HG03039 (cell line): ENCODE measurements around the gene ALCAM.

Experiments used
- ATAC-seq: cut with Tn5 transposase; IDR thresholded peaks from one replicate; pipeline ENCODE4 v1.9.1; 2021; ENCODE audit warnings: mild to moderate bottlenecking, moderate library complexity; ENCODE audit not compliant: unreplicated experiment

Gene ALCAM

DNA sequence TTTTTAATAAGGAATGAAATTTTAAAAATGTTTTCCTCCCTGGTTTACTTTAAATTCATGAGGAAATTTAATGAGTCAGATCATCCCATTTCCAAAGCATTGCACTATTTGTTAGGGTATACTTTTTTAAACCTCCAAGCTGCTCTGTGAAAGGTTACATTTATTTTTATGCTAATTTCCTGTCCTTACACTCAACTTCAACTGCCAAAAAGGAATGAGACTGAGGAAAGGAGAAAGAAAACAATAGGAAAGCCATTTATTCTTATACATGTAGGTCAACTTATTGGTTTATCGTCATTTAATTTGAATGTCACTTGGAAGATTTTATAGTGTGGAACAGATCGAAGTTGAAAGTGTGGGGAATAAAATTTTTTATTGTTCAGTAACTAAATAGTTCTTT is 104.1 kb downstream of the ALCAM start:
- no peak for ATAC-seq

DNA sequence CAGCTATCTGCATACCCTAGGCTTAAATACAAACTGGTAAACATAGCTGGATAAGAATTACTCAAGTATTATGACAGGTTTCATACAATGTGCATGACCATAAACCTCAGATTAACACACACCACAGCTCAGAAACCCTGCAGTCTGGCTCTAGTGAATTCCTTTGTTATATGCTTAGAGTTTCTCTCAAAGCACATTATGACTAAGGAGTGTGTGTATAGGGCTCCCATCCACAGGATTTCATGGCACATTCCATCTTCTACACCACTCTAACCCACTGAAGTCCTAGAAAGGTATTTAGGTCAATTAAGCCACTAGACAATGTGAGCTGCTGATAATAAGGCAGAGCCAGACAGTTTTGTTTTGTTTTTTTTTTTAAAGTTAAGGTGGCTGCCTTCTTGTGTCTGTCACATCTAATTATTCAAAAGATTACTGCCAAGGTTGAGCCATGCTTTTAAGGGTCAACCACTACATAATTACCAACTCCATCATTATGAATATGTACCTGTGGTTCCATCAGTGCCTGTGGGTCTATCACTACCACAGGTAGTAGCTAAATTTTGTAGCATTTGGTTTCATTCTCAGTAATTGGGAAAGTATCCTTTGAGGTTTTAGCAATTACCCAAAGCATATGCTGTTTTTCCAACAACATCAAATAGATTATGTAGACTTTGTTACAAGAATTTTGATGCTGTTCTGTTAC is 107.0 kb downstream of the ALCAM start:
- ATAC-seq: peak; percentile 71

DNA sequence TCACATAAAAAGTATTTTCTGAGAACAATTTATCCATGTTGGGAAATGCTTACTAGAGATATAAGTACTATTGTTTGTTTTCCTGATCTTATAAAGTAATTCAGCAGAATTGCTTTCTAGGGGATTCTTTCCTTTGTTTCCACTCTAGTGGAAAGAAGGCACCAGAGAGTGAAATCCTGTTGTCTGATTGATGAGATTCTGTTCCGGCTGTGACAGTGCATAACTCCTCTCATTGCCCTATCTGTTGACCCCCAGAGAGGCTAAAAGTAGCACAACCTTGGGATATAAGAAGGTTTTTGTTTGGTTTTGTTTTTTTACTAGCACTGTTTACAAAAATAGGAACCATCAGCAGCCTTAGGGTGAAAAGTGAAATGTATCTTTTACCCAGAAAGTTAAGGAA is 114.1 kb downstream of the ALCAM start:
- ATAC-seq: no peak

DNA sequence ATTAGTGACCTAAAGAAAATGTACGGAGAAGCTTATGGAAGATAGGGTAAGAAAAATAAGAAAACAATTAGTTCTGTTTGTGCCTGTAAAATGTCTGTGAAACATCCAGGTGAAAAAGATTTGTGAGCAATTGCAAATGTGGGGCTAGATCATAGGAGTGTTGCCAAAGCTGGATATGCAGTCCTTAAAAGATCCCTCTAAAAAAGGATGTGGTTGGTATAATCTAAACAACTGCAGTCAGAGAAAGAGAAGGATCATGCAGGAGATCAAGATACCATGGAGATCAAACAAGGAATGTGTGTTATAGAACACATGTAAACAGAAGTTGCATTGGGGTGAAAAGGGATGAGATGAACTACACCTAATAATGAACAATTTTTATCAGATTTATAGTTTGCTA is 116.8 kb downstream of the ALCAM start:
- no peak for ATAC-seq

DNA sequence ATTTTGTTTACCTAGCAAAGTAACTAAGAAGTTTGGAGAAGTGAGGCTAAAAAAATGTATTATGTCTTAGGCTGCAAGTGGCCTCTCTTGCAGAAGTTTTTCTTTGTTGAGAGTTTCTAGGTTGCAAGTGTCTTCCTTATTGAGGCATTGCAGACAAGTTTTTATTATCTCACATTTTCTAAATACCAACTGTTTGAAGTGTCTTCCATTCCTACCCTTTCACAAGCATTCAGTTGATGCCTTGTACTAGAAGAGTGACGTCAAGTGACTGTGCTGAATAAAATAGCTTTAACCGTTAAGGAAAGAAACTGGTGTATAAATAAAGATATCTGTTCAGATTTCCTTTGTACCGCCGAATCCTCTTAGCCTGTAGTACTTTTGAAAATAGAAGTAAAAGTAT is 123.3 kb downstream of the ALCAM start:
- no peak for ATAC-seq

DNA sequence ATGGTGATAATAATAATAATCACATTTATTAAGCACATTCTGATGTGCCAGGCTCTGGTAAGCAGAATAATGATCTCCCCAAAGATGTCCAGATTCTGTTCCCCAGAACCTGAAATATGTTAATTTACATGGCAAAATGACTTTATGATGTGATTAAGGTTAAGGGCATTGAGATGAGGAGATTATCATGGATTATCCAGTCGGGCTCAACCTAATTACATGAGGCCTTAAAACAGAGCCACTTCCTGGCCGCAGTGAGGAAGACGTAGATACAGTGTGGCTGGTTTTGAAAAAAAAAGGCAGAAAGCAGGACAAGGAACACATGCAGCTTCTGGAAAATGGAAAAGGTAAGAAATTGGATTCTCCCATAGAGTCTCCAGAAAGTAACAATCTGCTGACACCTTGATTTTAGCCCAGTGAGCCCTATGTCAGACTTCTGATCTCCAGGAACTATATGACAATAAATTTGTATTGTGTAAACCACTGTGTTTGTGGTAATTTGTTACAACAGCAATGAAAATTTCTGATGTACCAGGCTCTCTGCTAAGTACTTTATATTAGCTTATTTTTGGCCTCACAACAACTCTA is 126.7 kb downstream of the ALCAM start:
- ATAC-seq: no peak

DNA sequence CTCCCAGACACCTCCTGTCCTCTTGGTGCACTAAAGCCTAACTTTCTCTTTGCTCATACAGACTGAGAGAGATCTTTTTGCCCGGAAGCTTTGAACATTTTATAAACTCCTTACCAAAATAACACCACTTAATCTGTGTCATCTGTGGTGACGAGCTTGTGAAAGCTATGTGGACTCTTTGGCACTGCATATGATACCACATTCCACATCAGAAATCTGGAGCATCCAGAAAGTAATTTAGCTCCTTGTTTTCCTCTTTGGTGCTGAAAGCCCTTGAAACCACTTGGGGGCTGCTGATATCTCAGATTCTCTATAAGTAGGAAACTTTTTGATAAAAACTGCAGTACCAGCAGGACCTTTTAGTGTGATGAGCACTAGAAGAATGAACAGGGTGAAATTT is 128.3 kb downstream of the ALCAM start:
- ATAC-seq: no peak

DNA sequence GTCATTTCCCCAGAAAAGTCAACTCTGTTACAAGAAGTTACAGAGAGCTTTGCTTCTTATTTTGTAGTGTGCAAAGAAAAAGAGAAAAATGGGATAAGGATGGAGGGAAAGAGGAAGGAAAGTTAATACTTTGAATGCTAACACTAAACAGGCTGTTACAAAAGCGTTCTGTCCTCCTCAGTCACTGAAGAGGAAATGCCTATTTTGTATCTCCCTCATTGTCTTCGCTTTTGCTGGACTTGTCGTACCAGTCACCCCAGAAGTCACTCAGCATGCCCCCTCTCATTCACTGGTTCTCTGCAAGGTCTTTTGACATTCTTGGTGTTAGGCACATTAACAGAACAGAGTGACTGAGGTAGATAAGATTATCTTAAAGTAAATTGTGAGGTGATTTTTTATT is 129.6 kb downstream of the ALCAM start:
- no peak for ATAC-seq

DNA sequence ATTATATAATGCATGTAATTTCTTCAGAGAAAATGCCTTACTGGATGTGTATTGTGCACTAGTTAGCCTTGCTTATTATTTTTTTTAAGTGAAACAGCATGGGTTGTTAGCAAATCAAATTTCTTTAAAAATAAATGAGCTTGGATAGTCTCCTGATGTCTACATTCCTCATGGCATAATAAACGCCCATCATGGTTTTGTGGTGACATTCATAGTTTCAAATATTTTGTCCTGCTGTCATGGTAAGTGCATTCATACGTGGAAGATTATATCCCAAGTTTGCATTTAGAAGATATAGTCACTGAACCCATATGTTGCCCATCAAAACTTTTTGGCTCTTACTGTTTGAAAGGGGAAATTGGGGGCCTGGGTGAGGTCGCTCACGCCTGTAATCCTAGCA is 130.7 kb downstream of the ALCAM start:
- no peak for ATAC-seq

DNA sequence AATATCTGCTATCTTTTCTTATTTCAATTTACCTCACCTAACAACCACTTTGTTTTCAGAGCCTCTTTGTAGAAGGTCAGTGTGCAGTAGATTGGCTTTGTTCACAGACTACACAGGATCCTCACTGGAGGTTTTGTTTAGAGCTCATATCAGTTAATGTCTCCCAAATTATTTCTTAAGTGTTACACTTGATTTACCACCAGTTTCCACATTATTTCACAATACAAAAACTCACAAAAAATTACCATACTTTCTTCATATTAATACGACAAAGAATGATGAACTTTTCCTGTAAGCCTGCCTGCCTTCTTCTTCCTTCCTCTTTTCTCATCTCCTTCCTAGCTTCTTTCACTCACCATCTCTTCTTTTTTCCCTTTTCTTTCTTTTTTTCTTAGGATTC is 133.3 kb downstream of the ALCAM start:
- no peak for ATAC-seq

DNA sequence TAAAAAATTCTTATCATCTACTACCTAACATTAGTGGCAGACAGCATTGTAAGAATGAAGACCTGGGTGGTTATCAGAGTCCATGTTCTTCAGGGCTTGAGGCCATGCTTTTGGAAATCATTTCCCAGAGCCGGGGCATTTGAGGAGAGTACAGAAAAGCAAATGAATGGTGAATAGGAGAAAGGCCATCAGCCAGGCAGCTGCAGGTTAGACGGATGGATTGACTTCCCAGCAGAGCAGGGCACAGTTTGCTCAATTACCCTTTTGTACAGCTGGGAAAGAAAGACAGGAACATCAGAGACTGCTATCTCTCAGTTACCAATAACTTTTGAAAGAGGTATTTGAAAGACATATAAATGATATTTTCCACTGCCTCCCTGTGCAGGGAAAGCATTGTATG is 135.6 kb downstream of the ALCAM start:
- no peak for ATAC-seq

DNA sequence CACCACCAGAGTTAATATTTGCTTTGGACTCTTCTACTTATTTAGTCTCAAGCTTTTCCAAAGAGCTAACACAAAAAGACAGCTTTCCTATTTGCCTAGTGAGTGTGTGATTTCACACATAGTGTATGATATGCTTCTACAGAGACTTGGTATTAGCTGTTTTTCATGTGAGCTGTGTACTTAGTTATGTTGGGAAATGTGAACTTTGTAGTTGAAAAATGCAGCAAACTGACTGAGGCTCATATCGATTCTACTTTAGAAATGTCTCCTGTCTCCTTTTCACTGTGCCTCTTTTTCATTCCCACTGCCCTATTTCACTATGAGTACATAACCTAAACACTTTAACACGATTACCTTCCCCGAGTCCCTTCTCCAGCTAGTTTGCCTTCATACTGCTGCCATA is 136.5 kb downstream of the ALCAM start:
- ATAC-seq: no peak

DNA sequence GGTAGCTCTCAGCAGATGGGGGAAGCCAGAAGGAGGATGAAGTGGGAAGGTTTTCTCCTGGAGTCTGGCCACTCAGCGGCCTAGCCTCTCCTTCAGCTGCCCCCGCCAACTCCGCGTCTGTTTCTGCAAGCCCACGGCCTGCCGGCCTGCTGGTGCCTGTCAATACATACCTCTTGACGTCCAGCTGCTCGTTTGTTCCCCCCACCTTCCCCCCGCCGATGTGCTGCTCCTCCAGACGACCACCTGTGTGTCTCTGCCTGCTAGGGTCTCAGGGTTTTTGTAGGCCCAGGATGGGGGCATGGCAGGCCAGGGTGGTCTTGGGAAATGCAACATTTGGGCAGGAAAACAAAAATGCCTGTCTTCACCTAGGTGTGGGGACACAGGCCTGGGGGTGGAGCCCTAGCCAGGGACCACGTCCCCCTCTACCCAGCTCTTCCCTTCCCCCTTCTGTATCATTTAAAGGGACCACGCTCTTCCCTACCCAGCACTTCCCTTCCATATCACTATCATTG is 137.8 kb downstream of the ALCAM start:
- ATAC-seq: no peak

DNA sequence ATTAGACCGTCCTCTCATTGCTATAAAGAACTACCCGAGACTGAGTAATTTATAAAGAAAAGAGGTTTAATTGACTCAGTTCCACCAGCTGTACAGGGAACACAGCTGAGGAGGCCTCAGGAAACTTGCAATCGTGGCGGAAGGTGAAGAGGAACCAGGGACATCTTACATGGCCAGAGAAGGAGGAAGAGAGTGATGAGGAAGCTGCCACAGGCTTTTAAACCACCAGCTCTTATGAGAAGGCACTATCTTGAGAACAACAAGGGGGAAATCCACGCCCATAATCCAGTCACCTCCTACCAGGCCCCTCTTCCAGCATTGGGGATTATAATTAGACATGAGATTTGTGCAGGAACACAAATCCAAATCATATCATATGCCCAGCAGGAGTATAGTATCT is 138.5 kb downstream of the ALCAM start:
- ATAC-seq: no peak

DNA sequence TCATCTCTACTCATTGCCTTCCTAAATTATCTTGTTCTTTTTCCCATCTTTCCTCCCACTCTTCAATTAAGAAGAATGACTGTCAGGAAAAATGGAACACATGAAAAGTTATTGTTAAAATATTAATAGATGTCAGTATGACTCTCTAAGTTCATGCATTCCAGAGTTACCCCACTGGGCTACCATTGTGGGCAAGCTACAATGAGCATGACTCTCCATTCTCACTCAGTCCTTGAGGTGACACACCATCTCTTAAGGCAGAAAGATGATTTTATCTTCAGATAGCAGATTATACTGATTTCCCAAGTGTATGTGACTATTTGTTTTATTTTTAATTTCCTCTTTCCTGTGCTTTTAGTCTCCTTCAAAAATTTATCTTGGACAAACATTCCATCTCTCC is 144.3 kb downstream of the ALCAM start:
- ATAC-seq: no peak

DNA sequence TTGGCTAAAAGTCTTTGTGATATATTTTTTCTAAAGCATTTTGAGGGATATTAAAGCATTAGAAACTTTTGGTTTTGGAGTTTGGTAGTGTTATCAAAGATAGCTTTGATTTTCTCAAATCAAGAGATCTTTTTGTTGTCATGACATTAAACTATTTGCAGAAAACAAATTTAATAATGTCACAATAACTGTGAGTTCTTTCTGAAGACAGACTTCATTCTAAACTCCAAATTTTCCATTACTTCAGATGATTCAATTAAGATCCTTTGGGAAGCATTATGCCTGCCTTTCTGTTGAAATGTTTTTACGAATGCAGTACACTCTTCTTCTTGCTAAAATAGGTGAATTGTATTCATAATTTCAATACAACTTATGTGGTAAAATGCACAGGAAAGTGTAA is 145.4 kb downstream of the ALCAM start:
- ATAC-seq: no peak

DNA sequence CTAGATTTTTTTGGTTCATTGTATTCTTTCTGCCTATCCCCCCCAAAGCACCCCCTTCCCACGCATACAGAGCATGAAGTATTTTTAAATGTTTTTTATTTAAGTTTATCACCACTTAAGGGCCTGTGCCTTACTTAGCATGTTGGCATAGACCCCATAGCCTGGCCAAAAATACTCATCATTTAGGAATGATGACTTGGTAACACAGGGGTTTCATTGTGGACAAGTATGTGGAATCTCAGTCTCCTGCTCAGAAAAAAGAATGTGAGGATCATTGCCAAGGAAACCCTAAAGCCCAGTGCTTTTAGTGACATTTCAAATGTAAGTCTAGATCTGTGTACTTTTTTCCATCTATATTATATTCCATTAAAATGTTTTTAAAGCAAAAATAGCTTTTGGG is 146.3 kb downstream of the ALCAM start:
- no peak for ATAC-seq

DNA sequence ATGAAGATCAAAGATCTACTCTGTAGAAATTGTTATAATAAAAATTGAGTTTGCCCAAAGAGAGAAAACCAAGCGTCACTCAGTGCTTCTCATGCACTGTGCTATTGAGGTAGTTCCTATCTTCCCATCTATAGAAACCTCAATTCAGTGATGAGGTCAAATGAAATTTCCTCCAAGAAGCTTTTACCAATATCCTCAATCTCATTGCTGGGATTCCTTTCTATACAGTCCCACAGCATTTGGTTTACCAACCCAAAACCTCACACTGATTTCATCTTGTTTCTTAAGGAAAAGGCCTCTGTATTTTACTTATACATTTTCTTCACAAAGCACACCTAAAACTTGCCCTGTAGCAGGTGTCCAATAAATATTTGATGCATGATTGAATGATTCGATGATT is 147.2 kb downstream of the ALCAM start:
- ATAC-seq: no peak

DNA sequence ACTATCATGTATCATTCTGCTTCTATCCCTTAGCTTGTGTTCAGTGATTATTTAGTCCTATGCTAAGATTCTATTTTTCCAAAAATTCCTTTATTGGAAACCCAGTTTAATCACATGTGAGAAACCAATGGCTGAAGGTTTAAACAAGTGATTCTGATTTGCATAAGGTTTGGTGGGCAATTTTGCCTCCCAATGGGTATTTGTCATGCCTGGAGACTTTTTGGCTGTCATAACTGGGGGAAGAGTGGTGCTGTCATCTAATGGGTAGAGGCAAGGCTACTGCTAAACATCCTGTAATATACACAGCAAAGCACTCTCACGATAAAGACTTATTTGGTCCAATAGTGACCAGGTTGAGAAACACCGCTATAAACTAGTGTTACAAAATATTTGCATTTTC is 148.7 kb downstream of the ALCAM start:
- no peak for ATAC-seq

DNA sequence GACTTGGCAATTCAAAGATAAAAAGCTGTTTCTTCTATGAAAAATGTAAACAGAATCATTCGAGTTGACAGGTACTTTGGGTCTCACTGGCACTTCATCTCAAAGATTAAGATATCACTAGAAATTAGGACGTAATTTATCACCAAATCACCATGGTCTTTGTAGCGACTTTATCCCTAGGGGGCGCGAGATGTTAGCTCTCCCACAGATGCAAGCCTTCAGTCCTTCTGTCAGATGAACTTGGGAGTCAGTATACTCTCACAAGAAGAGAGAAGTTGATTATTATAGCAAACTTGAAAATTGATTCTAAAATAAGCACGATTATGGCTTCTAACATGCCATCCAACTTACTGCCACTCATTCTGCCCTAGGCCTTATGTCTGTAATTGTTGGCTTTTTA is 150.3 kb downstream of the ALCAM start:
- no peak for ATAC-seq

DNA sequence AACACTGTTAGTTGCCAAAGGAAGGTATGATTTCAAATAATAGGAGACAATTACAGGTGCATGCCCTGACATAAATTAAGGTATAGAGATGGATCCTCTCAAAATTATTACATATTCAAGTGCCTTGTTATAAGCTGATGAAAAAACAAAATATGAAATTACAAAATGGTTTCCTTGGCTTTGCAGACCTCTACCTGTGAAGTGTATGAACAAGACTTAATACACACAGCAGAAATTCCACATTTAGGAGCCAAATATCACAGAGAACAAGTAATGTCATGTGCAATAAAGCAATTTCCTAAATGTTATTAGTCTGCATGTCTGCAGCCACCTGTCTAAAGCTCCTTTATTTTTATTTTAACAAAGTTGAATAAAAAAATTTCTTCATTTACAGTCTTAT is 151.5 kb downstream of the ALCAM start:
- ATAC-seq: no peak

DNA sequence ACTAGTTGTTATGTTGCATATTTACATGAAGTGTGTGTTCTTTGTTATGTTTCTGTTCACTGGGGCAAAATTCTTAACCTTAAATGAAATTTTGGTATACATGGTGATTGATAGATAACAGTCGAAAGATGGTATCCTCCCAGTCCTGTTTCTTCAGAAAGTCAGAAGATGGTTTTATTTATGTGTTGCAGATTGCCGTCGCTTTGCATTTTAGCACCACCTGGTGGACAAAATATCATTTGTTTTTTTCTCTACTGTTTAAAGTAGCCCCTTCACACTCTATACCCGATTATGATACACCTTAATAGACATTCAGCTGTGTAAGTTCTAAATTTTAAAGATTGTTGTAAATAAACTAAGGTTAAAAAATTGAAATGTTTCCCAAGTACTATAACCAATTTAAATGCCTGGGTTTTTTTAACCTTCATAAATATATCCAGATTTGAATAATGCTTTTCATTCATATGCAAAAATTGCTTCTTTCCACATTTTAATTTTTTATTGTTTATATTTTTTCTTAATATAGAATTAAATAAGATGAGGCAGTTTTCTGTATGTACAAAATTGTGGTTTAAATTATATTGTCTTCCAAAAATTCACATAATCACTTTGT is 152.2 kb downstream of the ALCAM start:
- ATAC-seq: peak; percentile 85
